MM.1S (cell line): ENCODE measurements around the gene TMTC1.

Experiments
- CTCF ChIP-seq: fragments of 300-600 bp; sonication (generic); IDR thresholded peaks from 2 replicates; pipeline ENCODE4 v1.5.1; 2016; ENCODE audit warnings: antibody characterized with exemption, low read length, mixed read lengths
- EZH2 ChIP-seq: fragments of 300-600 bp; sonication (generic); optimal IDR thresholded peaks from 2 replicates; pipeline ENCODE3; 2017; ENCODE audit warnings: low read depth, mild to moderate bottlenecking, antibody characterized with exemption, low read length, mixed read lengths
- EZH2phosphoT487 ChIP-seq: fragments of 300-600 bp; sonication (generic); IDR thresholded peaks from 2 replicates; pipeline ENCODE4 v1.6.1; 2018; ENCODE audit warnings: antibody characterized with exemption, low read length

DNA sequence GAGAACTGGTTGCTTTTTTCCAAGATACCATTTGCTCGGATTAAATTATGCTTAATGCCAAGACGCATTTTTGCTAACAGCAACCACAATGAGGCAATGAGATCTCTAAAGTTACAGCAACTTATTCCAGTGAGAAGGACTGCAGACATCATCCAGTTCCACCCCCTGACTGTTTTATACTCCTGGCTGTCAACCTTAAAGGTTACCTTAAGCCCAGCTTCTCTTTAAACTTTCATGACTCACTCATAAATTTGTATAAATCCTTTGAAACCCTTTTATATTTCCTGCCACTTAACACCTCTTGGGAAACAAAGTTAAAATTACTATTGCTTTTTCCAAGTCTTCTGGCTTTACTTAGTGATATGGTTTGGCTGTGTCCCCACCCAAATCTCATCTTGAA lies 80.2 kb downstream of the TMTC1 start:
- TF ChIP-seq CTCF: no peak
- TF ChIP-seq EZH2: no peak
- no peak for TF ChIP-seq EZH2phosphoT487
